HepG2 (cell line): Measurements from ENCODE around the gene CPSF4. TPM values are rescaled to one million over a fixed set of nuclear protein-coding genes. Genes with fewer than 3 reads are reported as not detected.
A peak's percentile ranks its signal among the peaks of the same experiment; 100 is the strongest.

Experiments
- BCL6 ChIP-seq: IDR thresholded peaks from 2 replicates; pipeline ENCODE4 v1.6.1; 2016; ENCODE audit warnings: missing genetic modification reagents, missing compliant biosample characterization
- ESRRA ChIP-seq: sonication (generic); formaldehyde crosslinking; IDR thresholded peaks from 2 replicates; pipeline ENCODE4 v1.5.1; 2020; ENCODE audit warnings: mild to moderate bottlenecking, low read depth, missing genetic modification reagents
- FOXO1 ChIP-seq: sonication (generic); formaldehyde crosslinking; IDR thresholded peaks from 2 replicates; pipeline ENCODE4 v1.4.0; 2020; ENCODE audit warnings: missing genetic modification reagents
- MED1 ChIP-seq: sonication (generic); formaldehyde crosslinking; IDR thresholded peaks from 2 replicates; pipeline ENCODE4 v1.4.0; 2020; ENCODE audit warnings: missing genetic modification reagents
- NFE2 ChIP-seq: sonication (generic); formaldehyde crosslinking; IDR thresholded peaks from 2 replicates; pipeline ENCODE4 v1.4.0; 2020; ENCODE audit warnings: missing genetic modification reagents
- NFKBIZ ChIP-seq: IDR thresholded peaks from 2 replicates; pipeline ENCODE4 v1.6.1; 2018; ENCODE audit warnings: missing genetic modification reagents, missing compliant biosample characterization
- PRDM15 ChIP-seq: sonication (generic); formaldehyde crosslinking; IDR thresholded peaks from 2 replicates; pipeline ENCODE4 v1.4.0; 2020; ENCODE audit warnings: missing genetic modification reagents
- TCF12 ChIP-seq, 2 experiments: fragments of 450-650 bp in 1 of 2; sonication (generic) in 1 of 2; formaldehyde crosslinking in 1 of 2; IDR thresholded peaks; 2 replicates each; pipeline versions ENCODE4 v1.6.1 to v1.8.0; 2017 to 2022; ENCODE audit warnings: antibody characterized with exemption in 1 of 2, mild to moderate bottlenecking in 1 of 2, missing genetic modification reagents in 1 of 2, moderate library complexity in 1 of 2
- ZBTB42 ChIP-seq: sonication (generic); formaldehyde crosslinking; IDR thresholded peaks from 2 replicates; pipeline ENCODE4 v1.5.0; 2020; ENCODE audit warnings: mild to moderate bottlenecking, missing genetic modification reagents
- ZNF674 ChIP-seq: sonication (generic); formaldehyde crosslinking; IDR thresholded peaks from 2 replicates; pipeline ENCODE4 v1.5.0; 2020; ENCODE audit warnings: low read depth, mild to moderate bottlenecking, missing genetic modification reagents
- ZNF839 ChIP-seq: sonication (generic); formaldehyde crosslinking; IDR thresholded peaks from 2 replicates; pipeline ENCODE4 v1.4.0; 2020; ENCODE audit warnings: missing genetic modification reagents, mild to moderate bottlenecking, borderline replicate concordance
- polyA plus RNA-seq, 8 experiments: library from polyadenylated mRNA; depleted of rRNA in 3 of 8; stranded (reverse) in 7 of 8; unstranded in 1 of 8; fragments of >200 nt; fragmentation: Illumina TruSeq in 4 of 8; extraction: Trizol in 4 of 8; gene quantifications; 2 replicates each; pipeline versions ENCODE4 v1.2.1 to v1.2.3, GENCODE V29; 2011 to 2016; ENCODE audit warnings: low read depth in 4 of 8, missing spikeins in 1 of 8, mixed read lengths in 1 of 8; ENCODE audit not compliant: insufficient read depth in 1 of 8
- total RNA-seq, 5 experiments: library from RNA; depleted of rRNA; stranded (reverse); fragments of >200 nt; fragmentation: Illumina TruSeq; extraction: Trizol; gene quantifications; 2 replicates each; pipeline ENCODE4 v1.2.3, GENCODE V29; 2016; ENCODE audit warnings: low read depth in 1 of 5
- TF ChIP-seq, protein P1 (sequence below): sonication (generic); formaldehyde crosslinking; IDR thresholded peaks from 2 replicates; pipeline ENCODE4 v1.5.0; 2020; ENCODE audit warnings: mild to moderate bottlenecking, missing genetic modification reagents, borderline replicate concordance
- TF ChIP-seq, protein P2 (sequence below): sonication (generic); formaldehyde crosslinking; conservative IDR thresholded peaks from 2 replicates; pipeline ENCODE4 v1.4.0; 2020; ENCODE audit warnings: missing genetic modification reagents

Gene CPSF4
- total and polyA plus RNA-seq, 2 of the 13 experiments (the other 11 are each of a cell fraction or from before 2014, with no cell fraction given), result 34.1 to 49.6 TPM

DNA sequence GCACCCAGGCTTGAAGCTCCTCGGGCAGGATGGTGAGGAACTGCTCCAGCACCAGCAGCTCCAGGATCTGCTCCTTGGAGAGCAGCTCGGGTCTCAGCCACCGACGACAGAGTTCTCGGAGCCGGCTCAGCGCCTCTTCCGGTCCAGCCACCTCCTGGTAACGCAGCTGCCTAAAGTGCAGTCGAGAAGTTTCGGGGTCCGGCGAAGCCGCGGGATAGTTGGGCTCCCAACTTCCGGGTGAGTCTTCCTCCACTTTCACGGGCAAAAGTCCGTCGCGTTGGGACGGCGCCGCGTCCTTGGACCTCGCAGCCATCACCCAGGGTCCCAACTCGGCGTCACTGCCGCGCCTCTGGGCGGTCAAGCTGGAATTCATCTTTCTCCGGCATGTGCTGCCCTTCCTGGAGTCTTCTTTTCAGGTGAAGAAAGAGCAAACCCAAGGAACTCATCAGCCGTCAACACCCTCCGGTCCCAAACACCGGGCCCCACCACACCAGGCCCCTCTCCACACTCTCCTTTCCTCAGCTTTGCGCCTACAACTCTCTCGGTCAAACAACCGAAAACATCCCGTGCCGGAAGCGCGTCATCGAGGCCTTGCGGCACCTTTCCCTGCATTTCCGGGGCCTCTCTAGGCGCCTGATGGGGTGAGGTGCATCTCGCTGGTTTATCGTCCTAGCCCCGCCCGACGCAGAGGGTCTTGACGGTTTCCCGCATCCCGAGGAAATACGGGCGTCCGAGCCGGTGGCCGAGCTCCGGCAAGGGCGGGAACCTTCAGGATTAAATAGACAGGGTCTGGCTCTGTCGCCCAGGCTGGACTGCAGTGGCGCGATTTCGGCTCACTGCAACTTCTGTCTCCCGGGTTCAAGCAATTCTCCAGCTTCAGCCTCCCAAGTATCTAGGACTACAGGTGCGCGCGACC, 61.2 kb downstream of the CPSF4 start, which contains the start of gene ZNF394 (continued):
- TF ChIP-seq, protein P1, sequence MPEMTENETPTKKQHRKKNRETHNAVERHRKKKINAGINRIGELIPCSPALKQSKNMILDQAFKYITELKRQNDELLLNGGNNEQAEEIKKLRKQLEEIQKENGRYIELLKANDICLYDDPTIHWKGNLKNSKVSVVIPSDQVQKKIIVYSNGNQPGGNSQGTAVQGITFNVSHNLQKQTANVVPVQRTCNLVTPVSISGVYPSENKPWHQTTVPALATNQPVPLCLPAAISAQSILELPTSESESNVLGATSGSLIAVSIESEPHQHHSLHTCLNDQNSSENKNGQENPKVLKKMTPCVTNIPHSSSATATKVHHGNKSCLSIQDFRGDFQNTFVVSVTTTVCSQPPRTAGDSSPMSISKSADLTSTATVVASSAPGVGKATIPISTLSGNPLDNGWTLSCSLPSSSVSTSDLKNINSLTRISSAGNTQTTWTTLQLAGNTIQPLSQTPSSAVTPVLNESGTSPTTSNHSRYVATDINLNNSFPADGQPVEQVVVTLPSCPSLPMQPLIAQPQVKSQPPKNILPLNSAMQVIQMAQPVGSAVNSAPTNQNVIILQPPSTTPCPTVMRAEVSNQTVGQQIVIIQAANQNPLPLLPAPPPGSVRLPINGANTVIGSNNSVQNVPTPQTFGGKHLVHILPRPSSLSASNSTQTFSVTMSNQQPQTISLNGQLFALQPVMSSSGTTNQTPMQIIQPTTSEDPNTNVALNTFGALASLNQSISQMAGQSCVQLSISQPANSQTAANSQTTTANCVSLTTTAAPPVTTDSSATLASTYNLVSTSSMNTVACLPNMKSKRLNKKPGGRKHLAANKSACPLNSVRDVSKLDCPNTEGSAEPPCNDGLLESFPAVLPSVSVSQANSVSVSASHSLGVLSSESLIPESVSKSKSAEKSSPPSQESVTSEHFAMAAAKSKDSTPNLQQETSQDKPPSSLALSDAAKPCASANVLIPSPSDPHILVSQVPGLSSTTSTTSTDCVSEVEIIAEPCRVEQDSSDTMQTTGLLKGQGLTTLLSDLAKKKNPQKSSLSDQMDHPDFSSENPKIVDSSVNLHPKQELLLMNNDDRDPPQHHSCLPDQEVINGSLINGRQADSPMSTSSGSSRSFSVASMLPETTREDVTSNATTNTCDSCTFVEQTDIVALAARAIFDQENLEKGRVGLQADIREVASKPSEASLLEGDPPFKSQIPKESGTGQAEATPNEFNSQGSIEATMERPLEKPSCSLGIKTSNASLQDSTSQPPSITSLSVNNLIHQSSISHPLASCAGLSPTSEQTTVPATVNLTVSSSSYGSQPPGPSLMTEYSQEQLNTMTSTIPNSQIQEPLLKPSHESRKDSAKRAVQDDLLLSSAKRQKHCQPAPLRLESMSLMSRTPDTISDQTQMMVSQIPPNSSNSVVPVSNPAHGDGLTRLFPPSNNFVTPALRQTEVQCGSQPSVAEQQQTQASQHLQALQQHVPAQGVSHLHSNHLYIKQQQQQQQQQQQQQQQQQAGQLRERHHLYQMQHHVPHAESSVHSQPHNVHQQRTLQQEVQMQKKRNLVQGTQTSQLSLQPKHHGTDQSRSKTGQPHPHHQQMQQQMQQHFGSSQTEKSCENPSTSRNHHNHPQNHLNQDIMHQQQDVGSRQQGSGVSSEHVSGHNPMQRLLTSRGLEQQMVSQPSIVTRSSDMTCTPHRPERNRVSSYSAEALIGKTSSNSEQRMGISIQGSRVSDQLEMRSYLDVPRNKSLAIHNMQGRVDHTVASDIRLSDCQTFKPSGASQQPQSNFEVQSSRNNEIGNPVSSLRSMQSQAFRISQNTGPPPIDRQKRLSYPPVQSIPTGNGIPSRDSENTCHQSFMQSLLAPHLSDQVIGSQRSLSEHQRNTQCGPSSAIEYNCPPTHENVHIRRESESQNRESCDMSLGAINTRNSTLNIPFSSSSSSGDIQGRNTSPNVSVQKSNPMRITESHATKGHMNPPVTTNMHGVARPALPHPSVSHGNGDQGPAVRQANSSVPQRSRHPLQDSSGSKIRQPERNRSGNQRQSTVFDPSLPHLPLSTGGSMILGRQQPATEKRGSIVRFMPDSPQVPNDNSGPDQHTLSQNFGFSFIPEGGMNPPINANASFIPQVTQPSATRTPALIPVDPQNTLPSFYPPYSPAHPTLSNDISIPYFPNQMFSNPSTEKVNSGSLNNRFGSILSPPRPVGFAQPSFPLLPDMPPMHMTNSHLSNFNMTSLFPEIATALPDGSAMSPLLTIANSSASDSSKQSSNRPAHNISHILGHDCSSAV (CRISPR knock-in tag), result no peak
- TF ChIP-seq, protein P2, sequence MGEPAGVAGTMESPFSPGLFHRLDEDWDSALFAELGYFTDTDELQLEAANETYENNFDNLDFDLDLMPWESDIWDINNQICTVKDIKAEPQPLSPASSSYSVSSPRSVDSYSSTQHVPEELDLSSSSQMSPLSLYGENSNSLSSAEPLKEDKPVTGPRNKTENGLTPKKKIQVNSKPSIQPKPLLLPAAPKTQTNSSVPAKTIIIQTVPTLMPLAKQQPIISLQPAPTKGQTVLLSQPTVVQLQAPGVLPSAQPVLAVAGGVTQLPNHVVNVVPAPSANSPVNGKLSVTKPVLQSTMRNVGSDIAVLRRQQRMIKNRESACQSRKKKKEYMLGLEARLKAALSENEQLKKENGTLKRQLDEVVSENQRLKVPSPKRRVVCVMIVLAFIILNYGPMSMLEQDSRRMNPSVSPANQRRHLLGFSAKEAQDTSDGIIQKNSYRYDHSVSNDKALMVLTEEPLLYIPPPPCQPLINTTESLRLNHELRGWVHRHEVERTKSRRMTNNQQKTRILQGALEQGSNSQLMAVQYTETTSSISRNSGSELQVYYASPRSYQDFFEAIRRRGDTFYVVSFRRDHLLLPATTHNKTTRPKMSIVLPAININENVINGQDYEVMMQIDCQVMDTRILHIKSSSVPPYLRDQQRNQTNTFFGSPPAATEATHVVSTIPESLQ, result peak; percentile 64; the same call in 1 of the 2 replicates
- TF ChIP-seq ZNF674 (CRISPR knock-in tag) (no peak), PRDM15 (CRISPR knock-in tag) (no peak), NFKBIZ (peak; percentile 50; the same call in 1 of the 2 replicates), MED1 (peak; percentile 37; the same call in 1 of the 2 replicates), NFE2 (no peak), ZBTB42 (no peak), FOXO1 (no peak), TCF12 (IDR thresholded peaks at IDR 0.05) (no peak), TCF12 (CRISPR knock-in tag; IDR thresholded peaks at IDR 0.05) (no peak), BCL6 (no peak; the same call in 1 of the 2 replicates), ZNF839 (no peak), ESRRA (CRISPR knock-in tag) (no peak)
